ENCODE results near the gene EEF1A1. TPM values are rescaled to one million over a fixed set of nuclear protein-coding genes. Genes with fewer than 3 reads are reported as not detected.
A peak's percentile ranks its signal among the peaks of the same experiment; 100 is the strongest.

Gene EEF1A1
- total and polyA plus RNA-seq, 2 of the 4 experiments (the other 2 are of a cell fraction) = 14,757 to 30,152 TPM

GRCh38 chr6:73562558-73562957 is 41.7 kb upstream of the EEF1A1 start:
- Histone ChIP-seq H3K14ac (replicated peaks; ENCODE audit: low read depth, low read length) (no peak overlapping the region), H4K20me1 (ENCODE audit: insufficient read depth, low read length) (no peaks in the 10 kb centered on the region), H3K36me3 (ENCODE audit: control insufficient read depth, insufficient read depth, low read length) (no peaks in the 10 kb centered on the region), H3K18ac (ENCODE audit: low read depth, low read length) (no peak overlapping the region), H3K9ac (ENCODE audit: low read depth, low read length) (no peak overlapping the region), H3K9me3 (ENCODE audit: control insufficient read depth, insufficient read depth, low read length) (no peaks in the 10 kb centered on the region), H3K4me3 (ENCODE audit: insufficient read depth, low read depth, low read length) (no peak overlapping the region), H3K27ac (ENCODE audit: insufficient read depth, low read length) (no peak overlapping the region), H2AK5ac (ENCODE audit: low read depth, low read length) (no peak overlapping the region), H4K8ac (ENCODE audit: low read depth in 2 of 2, low read length in 2 of 2) (no peak overlapping the region), H3K79me1 (ENCODE audit: low read depth in 1 of 2, low read length in 2 of 2) (0 out of 4 replicates have a peak, but pooled peaks cover 0 to 4% of the 10 kb centered on the region in 2 experiments), H3K27me3 (ENCODE audit: control insufficient read depth, insufficient read depth, low read length) (no peaks in the 10 kb centered on the region), H2AFZ (replicated peaks; ENCODE audit: low read length, poor library complexity) (no peak overlapping the region), H3K56ac (ENCODE audit: extremely low read depth, insufficient read depth, low read length) (no peak overlapping the region), H2BK5ac (ENCODE audit: low read depth, low read length, poor library complexity, severe bottlenecking) (no peak overlapping the region), H3K4ac (ENCODE audit: low read depth, low read length) (no peak overlapping the region), H2BK15ac (ENCODE audit: low read depth, low read length) (no peak overlapping the region), H3K4me2 (ENCODE audit: low read depth, low read length) (no peak overlapping the region), H2AK9ac (replicated peaks; ENCODE audit: low read depth, low read length, poor library complexity) (no peak overlapping the region), H4K91ac (ENCODE audit: insufficient read depth, low read depth, low read length) (no peak overlapping the region), H4K5ac (ENCODE audit: low read depth, low read length) (no peak overlapping the region), H3K23ac (ENCODE audit: low read depth, low read length) (no peak overlapping the region), H2BK20ac (ENCODE audit: low read depth, low read length) (no peak overlapping the region), H2BK120ac (ENCODE audit: low read depth, low read length) (no peak overlapping the region), H3K9me1 (ENCODE audit: insufficient read depth, low read length) (peaks cover 9% of the 10 kb centered on the region; the same call in 1 of the 2 replicates), H3K4me1 (ENCODE audit: control insufficient read depth, insufficient read depth, low read length) (peaks cover 12% of the 10 kb centered on the region)
- DNase-seq (no peak), ATAC-seq (ENCODE audit: low read depth) (no peak)
- no CpG with 5 or more reads among the region's 2 CpGs for WGBS, 2 experiments (ENCODE audit: extremely low coverage in 2 of 2, insufficient read length in 1 of 2)
- peak; percentile 85 for TF ChIP-seq CEBPB (IDR thresholded peaks at IDR 0.05; ENCODE audit: low read depth, low read length)
- TF ChIP-seq, protein P1, sequence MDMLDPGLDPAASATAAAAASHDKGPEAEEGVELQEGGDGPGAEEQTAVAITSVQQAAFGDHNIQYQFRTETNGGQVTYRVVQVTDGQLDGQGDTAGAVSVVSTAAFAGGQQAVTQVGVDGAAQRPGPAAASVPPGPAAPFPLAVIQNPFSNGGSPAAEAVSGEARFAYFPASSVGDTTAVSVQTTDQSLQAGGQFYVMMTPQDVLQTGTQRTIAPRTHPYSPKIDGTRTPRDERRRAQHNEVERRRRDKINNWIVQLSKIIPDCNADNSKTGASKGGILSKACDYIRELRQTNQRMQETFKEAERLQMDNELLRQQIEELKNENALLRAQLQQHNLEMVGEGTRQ (IDR thresholded peaks at IDR 0.05; ENCODE audit: low read depth, low read length) = no peak
- BruUV-seq (replicated peaks) = no TSS peak
- ChIA-PET POLR2A (ENCODE audit: unreplicated experiment) (no interaction called here), CTCF (no interaction called here)
- intact Hi-C loops (cut with micrococcal nuclease) = no loop called here
- in situ Hi-C loops (cut with MboI; ENCODE audit: low sequenced_read_pairs) = no loop called here
- dilution Hi-C loops (cut with HindIII; ENCODE audit: low sequenced_read_pairs, unreplicated experiment) = no loop called here

All from IMR-90 (cell line).